ENCODE measurements around the gene TCTA.

The TCTA gene

GRCh38 chr3:49460956-49461355 is 48.7 kb downstream of the TCTA start:
- DNase-seq (ENCODE audit: low read depth), result no peak

- DNase-seq (ENCODE audit: low read depth), result no peak
Measured at GRCh38 chr3:49461443-49462171, 49.4 kb downstream of the TCTA start.

- DNase-seq (ENCODE audit: low read depth), result no peak
Measured at GRCh38 chr3:49462222-49462621, 50.0 kb downstream of the TCTA start.

GRCh38 chr3:49465270-49466034 is 53.2 kb downstream of the TCTA start:
- no peak for DNase-seq (ENCODE audit: low read depth)
